ENCODE data around the gene CIITA. TPM values are rescaled to one million over a fixed set of nuclear protein-coding genes. Genes with fewer than 3 reads are reported as not detected.

CIITA gene
- total RNA-seq, 1 donor from 2014 or later = 0.20 TPM

- H3K27me3 Mint-ChIP-seq (ENCODE audit: low read depth) = peaks cover 30% of the 10 kb centered on the region
Measured at GRCh38 chr16:10896165-10896564, 19.2 kb downstream of the CIITA start.

GRCh38 chr16:10896723-10897122 is 19.7 kb downstream of the CIITA start:
- Mint-ChIP-seq H3K4me1 (no peaks in the 10 kb centered on the region), H3K9me3 (no peaks in the 10 kb centered on the region), H3K4me3 (no peak overlapping the region), H3K27me3 (ENCODE audit: low read depth) (peaks cover 30% of the 10 kb centered on the region), H3K36me3 (no peaks in the 10 kb centered on the region), H3K27ac (no peak overlapping the region)
- TF ChIP-seq CTCF (IDR thresholded peaks at IDR 0.05; ENCODE audit: unreplicated experiment) = no peak
- DNase-seq (ENCODE audit: low spot score in 2 of 2, unreplicated experiment in 2 of 2) = no peak

More at GRCh38 chr16:10896165-10896564, 19.2 kb downstream of the CIITA start:
- no peak for DNase-seq (ENCODE audit: low spot score in 2 of 2, unreplicated experiment in 2 of 2)
- H3K4me1 Mint-ChIP-seq = no peaks in the 10 kb centered on the region
- H3K36me3 Mint-ChIP-seq = no peaks in the 10 kb centered on the region
- H3K9me3 Mint-ChIP-seq = no peaks in the 10 kb centered on the region
- H3K27ac Mint-ChIP-seq = no peak overlapping the region
- H3K4me3 Mint-ChIP-seq = no peak overlapping the region
- TF ChIP-seq CTCF (IDR thresholded peaks at IDR 0.05; ENCODE audit: unreplicated experiment) = no peak

- DNase-seq (ENCODE audit: low spot score in 2 of 2, unreplicated experiment in 2 of 2) = no peak
- Mint-ChIP-seq H3K27me3 (ENCODE audit: low read depth) (peaks cover 29% of the 10 kb centered on the region), H3K4me3 (no peak overlapping the region), H3K36me3 (no peaks in the 10 kb centered on the region), H3K9me3 (no peaks in the 10 kb centered on the region), H3K27ac (no peak overlapping the region), H3K4me1 (no peaks in the 10 kb centered on the region)
- TF ChIP-seq CTCF (IDR thresholded peaks at IDR 0.05; ENCODE audit: unreplicated experiment) = no peak
Measured at GRCh38 chr16:10897134-10897533, 20.1 kb downstream of the CIITA start.

GRCh38 chr16:10902999-10903398 is 26.0 kb downstream of the CIITA start:
- peaks cover 7% of the 10 kb centered on the region for H3K27me3 Mint-ChIP-seq (ENCODE audit: low read depth)
- H3K9me3 Mint-ChIP-seq = peaks cover 8% of the 10 kb centered on the region
- no peak overlapping the region for H3K4me3 Mint-ChIP-seq
- DNase-seq (ENCODE audit: low spot score in 2 of 2, unreplicated experiment in 2 of 2) = no peak
- H3K36me3 Mint-ChIP-seq = no peaks in the 10 kb centered on the region
- H3K4me1 Mint-ChIP-seq = no peaks in the 10 kb centered on the region
- no peak overlapping the region for H3K27ac Mint-ChIP-seq
- no peak for TF ChIP-seq CTCF (IDR thresholded peaks at IDR 0.05; ENCODE audit: unreplicated experiment)

- H3K4me3 Mint-ChIP-seq = no peak overlapping the region
- no peak for TF ChIP-seq CTCF (IDR thresholded peaks at IDR 0.05; ENCODE audit: unreplicated experiment)
Measured at GRCh38 chr16:10906482-10906881, 29.5 kb downstream of the CIITA start.

More at GRCh38 chr16:10906482-10906881, 29.5 kb downstream of the CIITA start:
- H3K36me3 Mint-ChIP-seq = no peaks in the 10 kb centered on the region
- no peaks in the 10 kb centered on the region for H3K4me1 Mint-ChIP-seq
- DNase-seq (ENCODE audit: low spot score in 2 of 2, unreplicated experiment in 2 of 2) = no peak
- no peak overlapping the region for H3K27ac Mint-ChIP-seq
- H3K27me3 Mint-ChIP-seq (ENCODE audit: low read depth) = peaks cover 15% of the 10 kb centered on the region
- peaks cover 8% of the 10 kb centered on the region for H3K9me3 Mint-ChIP-seq

All from mesothelial cell of epicardium (in vitro differentiated cells).